Psoas muscle (tissue), 8 donors: Measurements from ENCODE around the gene CABP2. TPM values are rescaled to one million over a fixed set of nuclear protein-coding genes. Genes with fewer than 3 reads are reported as not detected.

ENCODE experiments used
- ATAC-seq, 4 donors: fragments of 200-7000 bp; cut with Tn5 transposase; one replicate each; pipeline ENCODE4 v1.9.1; 2020; ENCODE audit warnings: moderate library complexity in 3 of 4, mild to moderate bottlenecking in 2 of 4
- DNase-seq, 2 donors: peaks; one replicate each; pipeline ENCODE4 v3.0.0-alpha.2; 2020
- H3K27ac ChIP-seq: fragments of 200-600 bp; one replicate; pipeline ENCODE4 v1.8.0; 2022
- H3K27me3 ChIP-seq, 3 donors: fragments of 200-600 bp in 1 of 3; one replicate each; pipeline versions ENCODE4 v1.6.1 to v1.8.0; 2013 to 2022; ENCODE audit warnings: low read length in 2 of 3, mild to moderate bottlenecking in 2 of 3, moderate library complexity in 1 of 3; ENCODE audit not compliant: insufficient read depth in 3 of 3
- H3K36me3 ChIP-seq, 2 donors: fragments of 200-600 bp in 1 of 2; one replicate each; pipeline versions ENCODE4 v1.6.1 to v1.8.0; 2013 to 2022; ENCODE audit warnings: low read depth in 1 of 2, mild to moderate bottlenecking in 1 of 2, moderate library complexity in 1 of 2; ENCODE audit not compliant: insufficient read depth in 1 of 2
- H3K4me1 ChIP-seq: fragments of 200-600 bp; one replicate; pipeline ENCODE4 v1.8.0; 2022
- H3K4me3 ChIP-seq: fragments of 200-600 bp; one replicate; pipeline ENCODE4 v1.8.0; 2022; ENCODE audit warnings: mild to moderate bottlenecking
- H3K9me3 ChIP-seq: fragments of 200-600 bp; one replicate; pipeline ENCODE4 v1.8.0; 2022
- CTCF ChIP-seq: fragments of 200-600 bp; IDR thresholded peaks from one replicate; pipeline ENCODE4 v1.8.0; 2022; ENCODE audit warnings: antibody characterized with exemption
- WGBS, 3 donors: extraction: QIAGEN DNeasy Blood & Tissue Kit; methylation state at CpG; one replicate each; pipeline versions ENCODE4 v1.1.6 to v1.1.7; 2013; 5-methylcytosine and 5-hydroxymethylcytosine counted together
- intact Hi-C, 2 donors: fragments of 100-400 bp; cut with DNase I; formaldehyde crosslinking; loops; one replicate each; pipeline versions ENCODE4 v1.11.0 to v1.14.2; 2022
- polyA plus RNA-seq, 3 donors: library from polyadenylated mRNA; stranded (reverse); fragments of 200-250 nt; gene quantifications; one replicate each; pipeline ENCODE4 v1.2.3, GENCODE V29; 2013
- total RNA-seq, 4 donors: library from RNA; stranded (reverse); fragmentation: NEBNext Ultra II Directional in 2 of 4; extraction: Animal tissue kit (Norgen Biotek cat#: 25700) in 2 of 4; gene quantifications; one replicate each; pipeline versions ENCODE4 v1.2.1 to v1.2.4, GENCODE V29; 2021 to 2023
- donor health status: healthy with polysubstance abuse.
- donor health status: DM: no; HTN: no; CAD: no; lungs with moderate emphysema.
- donor health status: Bipolar disorder and iron deficiency.
- donor health status: healthy.
- donor health status: DM: yes; HTN: yes; CAD: no.
- donor health status: DM: no; HTN: no; CAD: no.
- donor health status: DM: no; HTN: no; CAD: no.
- donor health status: DM: yes; HTN: yes; CAD: no.

Gene CABP2
- total and polyA plus RNA-seq, 7 donors, result not detected

- Histone ChIP-seq H3K27me3 (peaks cover 0 to 11% (median 8%) of the 10 kb centered on the region in 3 donors), H3K4me1 (peaks cover 27% of the 10 kb centered on the region), H3K4me3 (peak within 1 kb of the TSS; percentile 90), H3K36me3 (peaks cover 0 to 11% of the 10 kb centered on the region in 2 donors), H3K27ac (peak within 1 kb of the TSS; percentile 99), H3K9me3 (no peaks in the 10 kb centered on the region)
- no peak for TF ChIP-seq CTCF
- peak; percentile 100 for DNase-seq
- 0 to 1% (median 0%) methylated on average over 49 to 57 of the region's 57 CpGs for WGBS, 3 donors
- peak; percentile 85 to 90 (median 88) for ATAC-seq
- intact Hi-C loops, result loop anchor here (2.0 to 5.0 kb wide), 3 partner anchors 41 to 151 kb away; partner anchors contain the start of genes PPP1CA (in 1 of the 2) and TMEM134 (in 1 of the 2)
These were observed 15.3 kb downstream of the CABP2 start, which contains the start of gene CDK2AP2 for GRCh38 chr11:67507864-67508485. CDK2AP2 (minus strand) TSS chr11:67508162; CDS start chr11:67508082, 80 bp downstream.

- Histone ChIP-seq H3K4me3 (peak overlapping the region; percentile 90), H3K36me3 (peaks cover 0 to 11% of the 10 kb centered on the region in 2 donors), H3K4me1 (peaks cover 27% of the 10 kb centered on the region), H3K27me3 (peaks cover 0 to 11% (median 8%) of the 10 kb centered on the region in 3 donors), H3K9me3 (no peaks in the 10 kb centered on the region), H3K27ac (peak overlapping the region; percentile 99)
- DNase-seq (no peak), ATAC-seq (no peak)
- TF ChIP-seq CTCF, result no peak
- intact Hi-C loops, result loop anchor here (2.0 to 5.0 kb wide), 3 partner anchors 40 to 151 kb away; partner anchors contain the start of genes PPP1CA (in 1 of the 2) and TMEM134 (in 1 of the 2)
- WGBS, 3 donors, result 37 to 41% (median 37%) methylated on average over 33 of the region's 33 CpGs
These were observed 15.9 kb downstream of the CABP2 start for GRCh38 chr11:67507242-67507863.

GRCh38 chr11:67506426-67507051 lies 16.7 kb downstream of the CABP2 start:
- H3K27ac ChIP-seq, result peak overlapping the region; percentile 99
- 77 to 89% (median 81%) methylated on average over 16 of the region's 16 CpGs for WGBS, 3 donors
- H3K27me3 ChIP-seq, result peaks cover 0 to 11% (median 8%) of the 10 kb centered on the region in 3 donors
- H3K36me3 ChIP-seq, result peaks cover 0 to 11% of the 10 kb centered on the region in 2 donors
- H3K4me1 ChIP-seq, result peaks cover 27% of the 10 kb centered on the region
- H3K9me3 ChIP-seq, result no peaks in the 10 kb centered on the region
- peak in 1 of 2 donors; percentile 65 for DNase-seq
- intact Hi-C loops, result loop anchor here (1.0 to 5.0 kb wide), 4 partner anchors 39 to 150 kb away; partner anchors contain the start of genes PPP1CA (in 2 of the 2) and TMEM134 (in 1 of the 2)
- TF ChIP-seq CTCF, result no peak
- ATAC-seq, result no peak
- H3K4me3 ChIP-seq, result peak overlapping the region; percentile 90

GRCh38 chr11:67505605-67506396 lies 17.4 kb downstream of the CABP2 start:
- peak; percentile 97 for TF ChIP-seq CTCF
- Histone ChIP-seq H3K4me1 (peaks cover 27% of the 10 kb centered on the region), H3K27me3 (peaks cover 0 to 11% (median 8%) of the 10 kb centered on the region in 3 donors), H3K27ac (peak overlapping the region; percentile 99), H3K4me3 (peak overlapping the region; percentile 90), H3K36me3 (peaks cover 0 to 11% of the 10 kb centered on the region in 2 donors), H3K9me3 (no peaks in the 10 kb centered on the region)
- DNase-seq (peak; percentile 91 to 95), ATAC-seq (peak; percentile 71 to 77 (median 73))
- intact Hi-C loops, result loop anchor here (1.0 to 5.0 kb wide), 4 partner anchors 38 to 149 kb away; partner anchors contain the start of genes PPP1CA (in 2 of the 2) and TMEM134 (in 1 of the 2)
- WGBS, 3 donors, result 8 to 9% (median 8%) methylated on average over 16 to 17 of the region's 17 CpGs
